Measurements from ENCODE around the gene GLRX5.
"Not testable (repeated sequence)": the region's sequence is repeated elsewhere in the genome, so short reads cannot be mapped to it uniquely, and the experiment has no call there.

The GLRX5 gene

DNA sequence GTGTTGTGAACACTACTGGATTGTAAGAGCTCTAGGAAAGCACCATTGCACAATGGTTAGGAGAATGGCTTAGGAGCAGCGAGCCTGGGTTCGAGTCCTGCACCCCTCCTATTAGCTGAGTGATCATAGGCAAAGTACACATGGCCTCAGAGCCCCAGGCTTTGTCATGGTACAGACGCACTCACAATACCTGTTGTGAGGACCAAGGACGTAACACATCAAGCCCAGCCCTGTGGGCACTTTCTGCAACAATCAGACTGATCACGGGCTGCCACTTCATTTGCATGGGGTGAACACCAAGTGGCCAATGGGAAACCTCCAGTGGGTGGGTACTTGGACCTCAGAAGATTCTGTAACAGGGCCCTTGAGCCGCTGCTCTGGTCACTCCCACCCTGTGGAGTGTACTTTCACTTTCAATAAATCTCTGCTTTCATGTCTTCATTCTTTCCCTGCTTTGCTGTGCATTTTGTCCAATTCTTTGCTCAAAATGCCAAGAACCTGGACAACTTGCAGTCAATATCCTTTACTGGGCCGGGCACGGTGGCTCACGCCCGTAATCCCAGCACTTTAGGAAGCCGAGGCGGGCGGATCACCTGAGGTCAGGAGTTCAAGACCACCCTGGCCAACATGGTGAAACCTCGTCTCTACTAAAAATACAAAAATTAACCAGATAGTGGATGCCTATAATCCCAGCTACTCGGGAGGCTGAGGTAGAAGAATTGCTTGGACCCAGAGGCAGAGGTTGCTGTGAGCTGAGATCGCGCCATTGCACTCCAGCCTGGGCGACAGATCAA is 28.2 kb downstream of the GLRX5 start:
- no peak for DNase-seq

DNA sequence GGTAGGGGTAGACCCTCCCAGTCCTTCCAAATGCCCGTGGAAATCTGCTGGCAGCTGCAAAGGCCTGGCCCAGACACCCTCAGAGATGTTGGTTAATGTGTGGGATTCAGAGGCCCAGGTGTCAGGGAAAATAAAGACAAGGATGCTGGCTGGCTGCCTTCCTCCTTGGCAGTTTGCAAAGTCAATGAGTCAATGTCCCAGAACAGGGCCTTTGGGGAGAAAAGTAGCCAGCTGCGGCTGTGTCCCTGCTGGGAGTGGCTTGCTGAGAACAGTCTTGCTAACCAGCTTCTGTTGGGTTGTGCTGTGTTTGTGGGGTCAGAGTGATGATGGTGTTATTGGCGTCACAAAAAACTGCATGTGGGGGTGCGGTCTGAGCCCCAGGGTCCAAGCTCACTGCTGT is 29.2 kb downstream of the GLRX5 start:
- no peak for DNase-seq

DNA sequence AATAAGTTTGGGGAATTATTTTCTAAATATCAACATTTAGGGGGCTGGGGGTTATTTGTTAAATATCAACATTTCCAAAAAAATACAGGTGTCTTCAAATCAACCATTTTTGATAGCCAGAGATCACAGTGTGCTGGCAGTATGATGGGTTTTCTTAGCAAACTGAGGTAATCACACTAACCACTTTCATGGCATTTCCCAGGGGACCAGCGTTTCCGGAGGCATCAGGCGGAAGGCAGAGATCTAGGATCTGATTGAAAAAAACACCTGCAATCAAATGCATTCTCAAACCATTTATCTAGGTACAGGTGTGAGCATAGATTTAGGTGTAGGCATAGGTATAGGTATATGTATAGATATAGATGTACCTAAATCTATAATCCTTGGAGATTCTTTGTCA is 34.6 kb downstream of the GLRX5 start:
- no peak for DNase-seq

DNA sequence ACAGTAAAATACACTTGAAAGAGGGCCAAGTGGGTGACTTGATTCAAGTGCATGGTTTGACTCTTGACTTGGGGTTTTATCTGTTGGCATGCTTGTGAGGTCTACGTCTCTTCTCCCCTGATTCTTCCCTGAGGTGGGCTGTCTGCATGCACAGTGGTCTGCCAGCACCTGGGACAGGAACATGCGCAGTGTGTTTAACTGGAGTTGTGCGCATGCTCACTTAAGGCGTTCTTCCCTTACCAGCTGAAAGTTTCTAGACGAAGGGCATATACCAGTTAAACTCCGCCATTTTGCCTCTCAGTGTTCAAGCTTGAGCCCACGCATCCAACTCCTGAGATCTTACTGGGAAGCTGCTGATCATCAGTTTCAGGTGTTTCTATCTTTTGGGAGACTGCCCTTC is 38.5 kb downstream of the GLRX5 start:
- DNase-seq, result no peak

DNA sequence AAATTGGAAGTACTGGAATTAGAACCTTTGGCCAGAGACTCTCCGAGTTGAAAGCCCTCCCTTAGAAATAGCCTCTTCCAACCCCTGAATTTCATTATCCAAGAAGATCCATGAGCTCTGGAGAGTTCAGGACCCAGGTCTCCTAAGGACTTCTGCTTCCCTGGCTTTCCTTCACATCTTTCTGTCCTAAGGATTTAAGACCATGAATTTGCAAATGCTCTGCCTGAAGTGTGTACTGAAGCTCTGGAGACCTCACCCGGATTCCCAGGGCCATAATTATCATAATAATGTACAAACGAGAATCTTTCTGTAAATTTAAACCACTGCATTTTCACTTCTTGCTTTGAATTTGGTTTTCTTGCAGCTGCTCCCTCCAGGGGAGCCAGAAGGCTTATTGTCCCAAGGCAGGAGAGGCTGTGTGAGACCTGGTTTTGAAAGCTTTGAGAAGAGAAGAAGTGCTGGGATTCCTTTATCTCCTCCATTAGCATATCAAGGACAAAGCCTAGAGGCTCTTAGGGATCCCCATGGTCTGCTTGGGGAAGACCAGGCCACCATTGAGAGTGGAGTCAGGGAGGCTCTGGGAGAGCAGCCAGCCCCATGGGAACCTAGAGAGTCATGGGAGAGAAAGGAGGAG is 41.1 kb downstream of the GLRX5 start:
- DNase-seq, result no peak

DNA sequence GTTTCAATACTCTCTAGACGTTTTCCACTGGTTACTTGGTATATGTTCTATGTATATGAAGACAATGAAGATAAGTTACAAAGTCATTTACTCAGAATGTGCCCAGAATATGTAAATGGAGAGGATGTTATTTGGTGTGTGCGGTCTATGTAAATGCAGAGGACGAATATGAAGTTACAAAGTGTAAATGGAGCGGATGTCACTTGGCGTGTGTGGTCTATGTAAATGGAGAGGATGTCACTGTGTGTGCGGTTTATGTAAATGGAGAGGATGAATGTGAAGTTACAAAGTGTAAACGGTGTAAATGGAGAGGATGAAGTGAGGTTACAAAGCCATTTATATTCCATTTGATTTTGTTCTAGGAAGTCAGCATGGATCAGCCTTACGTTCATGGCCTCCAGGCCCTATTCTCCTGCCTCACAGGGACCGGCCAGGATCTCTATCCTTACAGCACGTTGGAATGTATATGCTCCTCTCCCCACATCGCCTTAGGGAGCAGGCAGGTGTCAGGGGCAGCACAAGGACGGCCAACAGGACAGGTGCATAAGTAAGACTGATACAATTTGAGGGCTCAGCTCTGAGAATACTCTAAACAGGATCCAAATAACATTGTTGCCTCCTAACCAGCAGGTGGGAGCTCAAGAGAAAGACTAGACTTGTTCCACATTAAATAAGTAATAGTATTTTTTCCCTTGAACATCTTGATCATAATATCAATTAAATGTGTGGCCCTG is 42.4 kb downstream of the GLRX5 start:
- no peak for DNase-seq

DNA sequence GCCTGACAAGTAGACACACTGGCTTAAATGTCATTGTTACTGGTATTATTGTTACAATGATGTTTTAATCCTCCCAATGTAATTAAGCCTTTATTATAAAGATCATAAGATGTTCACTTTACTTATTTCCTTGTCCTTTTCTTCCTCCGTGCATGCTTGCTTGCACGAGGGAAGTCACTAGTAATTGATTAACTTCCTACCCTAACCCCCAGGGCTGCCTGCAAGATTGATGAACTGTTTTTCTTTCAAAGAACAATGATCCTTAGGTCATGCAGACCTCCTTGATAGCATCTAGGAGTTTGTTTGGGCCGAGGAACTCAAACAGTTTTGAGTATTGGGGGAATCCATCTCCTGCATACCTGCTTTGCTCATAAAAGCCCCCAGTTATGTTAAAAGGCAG is 43.0 kb downstream of the GLRX5 start:
- DNase-seq, result no peak

DNA sequence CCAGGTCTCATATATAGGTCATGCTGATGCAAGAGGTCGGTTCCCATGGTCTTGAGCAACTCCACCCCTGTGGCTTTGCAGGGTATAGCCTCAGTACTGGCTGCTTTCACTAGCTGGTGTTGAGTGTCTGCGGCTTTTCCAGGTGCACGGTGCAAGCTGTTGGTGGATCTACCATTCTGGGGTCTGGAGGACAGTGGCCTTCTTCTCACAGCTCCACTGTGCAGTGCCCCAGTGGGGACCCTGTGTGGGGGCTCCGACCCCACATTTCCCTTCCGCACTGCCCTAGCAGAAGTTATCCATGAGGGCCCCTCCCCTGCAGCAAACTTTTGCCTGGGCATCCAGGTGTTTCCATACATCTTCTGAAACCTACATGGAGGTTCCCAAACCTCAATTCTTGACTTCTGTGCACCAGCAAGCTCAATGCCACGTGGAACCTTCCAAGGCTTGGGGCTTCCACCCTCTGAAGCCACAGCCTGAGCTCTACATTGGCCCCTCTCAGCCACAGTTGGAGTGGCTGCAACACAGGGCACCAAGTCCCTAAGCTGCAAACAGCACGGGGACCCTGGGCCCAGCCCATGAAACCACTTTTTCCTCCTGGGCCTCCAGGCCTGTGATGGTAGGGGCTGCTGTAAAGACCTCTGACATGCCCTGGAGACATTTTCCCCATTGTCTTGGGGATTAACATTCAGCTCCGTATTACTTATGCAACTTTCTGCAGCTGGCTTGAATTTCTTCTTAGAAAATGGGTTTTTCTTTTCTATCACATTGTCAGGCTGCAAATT is 49.2 kb downstream of the GLRX5 start:
- not testable (repeated sequence) for DNase-seq

DNA sequence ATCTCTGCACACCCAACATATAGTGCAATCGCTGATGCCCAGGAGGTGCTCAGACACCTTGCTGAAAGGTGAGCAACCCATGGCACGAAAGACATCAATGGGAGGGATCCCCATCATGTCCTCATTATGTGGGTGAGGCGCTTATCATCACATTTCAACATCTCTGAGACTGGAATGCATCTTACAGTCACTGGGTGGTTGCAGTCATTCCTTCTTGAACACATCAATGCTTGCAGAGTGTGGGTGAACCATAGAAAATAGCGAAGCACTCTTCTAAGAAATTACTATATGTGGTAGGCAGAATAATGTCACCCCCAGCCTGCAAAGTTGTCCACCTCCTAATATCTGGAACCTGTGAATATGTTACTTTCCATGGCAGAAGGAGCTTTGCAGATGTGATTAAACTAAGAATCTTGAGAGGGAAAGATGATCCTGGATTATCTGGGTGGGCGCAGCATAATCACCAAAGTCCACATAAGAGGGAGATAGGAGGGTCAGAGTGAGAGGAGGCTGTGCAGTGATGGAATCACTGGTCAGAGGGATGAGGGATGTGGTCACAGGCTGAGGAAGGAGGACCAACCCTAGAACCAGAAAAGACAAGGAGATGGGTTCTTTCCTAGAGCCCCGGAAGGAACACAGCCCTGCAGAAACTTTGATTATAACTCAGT is 51.2 kb downstream of the GLRX5 start:
- peak; percentile 70 for DNase-seq

DNA sequence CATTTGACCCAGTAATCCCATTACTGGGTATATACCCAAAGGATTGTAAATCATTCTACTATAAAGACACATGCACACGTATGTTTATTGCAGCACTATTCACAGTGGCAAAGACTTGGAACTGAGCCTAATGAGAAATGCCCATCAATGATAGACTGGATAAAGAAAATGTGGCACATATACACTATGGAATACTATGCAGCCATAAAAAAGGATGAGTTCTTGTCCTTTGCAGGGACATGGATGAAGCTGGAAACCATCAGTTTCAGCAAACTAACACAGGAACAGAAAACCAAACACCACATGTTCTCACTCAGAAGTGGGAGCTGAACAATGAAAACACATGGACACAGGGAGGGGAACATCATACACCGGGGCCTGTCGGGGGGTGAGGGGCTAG is 56.3 kb downstream of the GLRX5 start:
- not testable (repeated sequence) for DNase-seq

Measured in NCI-H524 treated with DMSO at 0.1 percent for 48 hours (cell line).